Activated naive CD4-positive, alpha-beta T cell treated with anti-CD3 and anti-CD28 coated beads, Interleukin-2, amount 10 ng/mL, durations not matched to agents 7 days and 5 days (primary cell): ENCODE measurements around the gene RNMT.

Source experiments
- CTCF ChIA-PET: fragments of 350-600 bp; sonication (Branson Sonifier 250); formaldehyde crosslinking; loops from one replicate; lab custom pipeline; 2021; ENCODE audit warnings: antibody characterized with exemption; lab: Charles Lee
- DNase-seq: peaks from one replicate; pipeline ENCODE4 v3.0.0-alpha.2; 2020
- H3K27ac Mint-ChIP-seq: one replicate; pipeline ENCODE4 v1.8.0; 2021; ENCODE audit warnings: mild to moderate bottlenecking, moderate library complexity, mixed read lengths
- H3K27me3 Mint-ChIP-seq: one replicate; pipeline ENCODE4 v1.8.0; 2021; ENCODE audit warnings: mild to moderate bottlenecking, mixed read lengths
- H3K36me3 Mint-ChIP-seq: one replicate; pipeline ENCODE4 v1.8.0; 2021; ENCODE audit warnings: mixed read lengths
- H3K4me1 Mint-ChIP-seq: one replicate; pipeline ENCODE4 v1.8.0; 2021; ENCODE audit warnings: mixed read lengths
- H3K4me3 Mint-ChIP-seq: one replicate; pipeline ENCODE4 v1.8.0; 2021; ENCODE audit warnings: mild to moderate bottlenecking, moderate library complexity, mixed read lengths
- H3K9me3 Mint-ChIP-seq: one replicate; pipeline ENCODE4 v1.8.0; 2021; ENCODE audit warnings: mixed read lengths

RNMT gene

DNA sequence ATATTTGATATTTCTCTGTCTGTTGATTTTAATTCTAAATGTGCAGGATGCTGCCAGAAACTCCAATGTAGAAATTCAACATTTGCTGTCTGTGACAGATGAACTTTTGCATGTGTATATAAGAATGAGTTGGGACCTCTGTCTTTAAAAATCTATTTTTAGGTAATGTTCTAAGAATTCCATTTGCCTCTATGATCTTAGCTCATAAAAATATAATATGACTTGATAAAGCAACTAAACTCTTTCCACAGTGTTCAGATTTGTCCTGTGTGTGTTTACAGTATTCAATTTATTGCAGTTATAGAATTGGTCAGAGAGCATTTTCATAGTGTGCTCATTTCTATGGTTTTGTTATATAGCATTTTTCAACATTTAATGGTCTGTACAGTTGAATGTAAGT lies 33.6 kb downstream of the RNMT start:
- H3K9me3 Mint-ChIP-seq = peaks cover 3% of the 10 kb centered on the region
- H3K27ac Mint-ChIP-seq = no peak overlapping the region
- no peak for DNase-seq
- H3K27me3 Mint-ChIP-seq = no peaks in the 10 kb centered on the region
- peaks cover 74% of the 10 kb centered on the region for H3K36me3 Mint-ChIP-seq
- H3K4me3 Mint-ChIP-seq = no peak overlapping the region
- CTCF ChIA-PET = no interaction called here
- peaks cover 3% of the 10 kb centered on the region for H3K4me1 Mint-ChIP-seq

DNA sequence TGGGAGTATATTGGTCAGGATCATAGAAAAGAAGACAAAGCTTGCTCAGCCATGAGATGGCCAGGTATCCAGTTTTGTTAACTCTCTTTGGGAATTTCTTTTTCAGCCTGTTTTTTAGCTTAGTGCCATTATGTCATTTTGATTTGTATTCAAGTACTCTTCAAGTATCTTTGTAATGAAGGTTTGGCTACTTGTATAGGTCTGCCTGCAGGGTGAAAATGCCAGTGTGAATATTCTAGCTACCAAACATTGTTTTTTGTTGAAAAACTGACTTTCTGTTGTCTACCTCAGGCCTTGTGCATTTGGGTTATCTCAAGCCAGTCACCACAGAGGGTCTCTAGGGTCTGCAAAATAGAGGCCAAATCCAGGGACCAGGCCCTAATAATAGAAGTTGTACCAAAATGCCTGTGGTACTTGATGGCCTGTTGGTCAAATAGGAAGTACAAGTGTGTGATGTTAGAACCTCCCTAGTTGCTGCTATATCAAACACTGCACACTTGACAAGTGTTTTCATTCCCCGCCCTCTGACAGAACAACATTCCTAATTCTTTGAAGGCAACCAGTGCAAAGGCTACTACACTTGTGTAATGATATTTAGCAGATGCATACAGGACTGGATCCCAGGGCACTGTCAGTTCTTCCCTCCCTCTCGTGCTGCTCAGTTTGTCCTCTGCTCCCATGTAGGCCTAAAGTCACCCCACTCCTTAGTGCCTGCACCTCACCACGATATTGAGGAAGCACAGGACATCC lies 36.4 kb downstream of the RNMT start:
- peaks cover 15% of the 10 kb centered on the region for H3K9me3 Mint-ChIP-seq

DNA sequence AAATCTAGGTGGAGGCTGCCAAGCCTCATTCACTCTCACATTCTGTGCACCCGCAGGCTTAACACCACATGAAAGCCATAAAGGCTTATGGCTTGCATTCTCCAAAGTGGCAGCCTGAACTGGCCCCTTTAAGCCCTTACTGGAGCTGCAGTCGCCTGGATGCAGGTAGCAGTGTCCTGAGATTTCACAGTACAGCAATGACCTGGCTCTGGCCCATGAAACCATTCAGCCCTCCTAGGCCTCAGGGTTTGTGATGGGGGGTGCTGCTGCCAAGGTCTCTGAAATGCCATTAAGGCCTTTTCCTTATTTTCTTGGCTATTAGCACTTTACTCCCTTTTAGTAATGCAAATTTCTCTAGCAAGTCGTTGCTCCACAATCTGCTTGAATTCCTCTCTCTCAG lies 48.6 kb downstream of the RNMT start:
- CTCF ChIA-PET = no interaction called here
- H3K27me3 Mint-ChIP-seq = peaks cover 11% of the 10 kb centered on the region
- H3K9me3 Mint-ChIP-seq = no peaks in the 10 kb centered on the region
- no peaks in the 10 kb centered on the region for H3K36me3 Mint-ChIP-seq
- no peak for DNase-seq
- no peaks in the 10 kb centered on the region for H3K4me1 Mint-ChIP-seq
- no peak overlapping the region for H3K27ac Mint-ChIP-seq
- no peak overlapping the region for H3K4me3 Mint-ChIP-seq

More for the DNA sequence above, 36.4 kb downstream of the RNMT start:
- Mint-ChIP-seq H3K36me3 (peaks cover 51% of the 10 kb centered on the region), H3K4me3 (no peak overlapping the region), H3K27me3 (no peaks in the 10 kb centered on the region), H3K4me1 (peaks cover 3% of the 10 kb centered on the region), H3K27ac (no peak overlapping the region)
- CTCF ChIA-PET = no interaction called here
- no peak for DNase-seq

DNA sequence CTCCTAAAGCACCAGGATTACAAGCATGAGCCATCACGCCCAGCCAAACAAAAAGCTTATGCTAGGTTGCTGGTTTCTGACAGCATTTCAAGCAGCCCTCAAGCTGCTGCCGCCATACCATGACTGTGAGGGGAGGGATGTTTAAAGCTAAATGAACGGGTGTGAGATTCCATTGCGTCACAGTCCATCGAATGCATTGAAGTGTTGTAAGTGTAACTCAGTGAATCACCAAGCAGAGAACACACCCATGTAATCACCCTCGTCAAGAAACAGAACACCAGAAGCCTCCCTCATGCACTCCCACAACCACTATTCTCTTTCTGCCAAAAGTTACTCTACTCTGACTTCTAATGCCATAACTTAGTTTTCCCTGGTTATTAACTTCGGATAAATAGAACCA lies 64.7 kb downstream of the RNMT start:
- H3K4me3 Mint-ChIP-seq = no peak overlapping the region
- CTCF ChIA-PET = no interaction called here
- peaks cover 12% of the 10 kb centered on the region for H3K27me3 Mint-ChIP-seq
- H3K36me3 Mint-ChIP-seq = no peaks in the 10 kb centered on the region
- no peak for DNase-seq
- H3K9me3 Mint-ChIP-seq = no peaks in the 10 kb centered on the region
- H3K27ac Mint-ChIP-seq = no peak overlapping the region
- no peaks in the 10 kb centered on the region for H3K4me1 Mint-ChIP-seq

DNA sequence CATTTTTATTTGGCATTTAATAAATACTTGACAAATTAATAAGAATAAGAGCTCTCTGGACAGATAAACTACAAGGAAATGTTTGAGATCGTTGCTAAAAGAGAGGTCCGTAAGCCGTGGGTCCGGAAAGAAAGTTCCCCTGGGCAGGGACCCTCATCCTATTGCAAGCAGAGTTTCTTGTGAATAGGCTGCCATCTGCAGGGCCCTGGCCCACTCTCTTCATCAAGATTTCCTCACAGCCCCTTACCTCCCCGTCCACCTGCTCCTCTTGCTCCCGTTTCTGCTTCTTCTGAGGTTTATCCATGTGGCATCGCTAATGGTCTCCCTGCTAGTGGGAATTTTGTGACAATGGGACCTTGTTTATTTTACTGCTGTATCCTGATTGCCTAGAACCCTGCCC lies 67.3 kb downstream of the RNMT start:
- no peaks in the 10 kb centered on the region for H3K9me3 Mint-ChIP-seq
- CTCF ChIA-PET = no interaction called here
- no peak overlapping the region for H3K4me3 Mint-ChIP-seq
- H3K36me3 Mint-ChIP-seq = no peaks in the 10 kb centered on the region
- no peak for DNase-seq
- peaks cover 32% of the 10 kb centered on the region for H3K27me3 Mint-ChIP-seq
- no peak overlapping the region for H3K27ac Mint-ChIP-seq
- no peaks in the 10 kb centered on the region for H3K4me1 Mint-ChIP-seq

DNA sequence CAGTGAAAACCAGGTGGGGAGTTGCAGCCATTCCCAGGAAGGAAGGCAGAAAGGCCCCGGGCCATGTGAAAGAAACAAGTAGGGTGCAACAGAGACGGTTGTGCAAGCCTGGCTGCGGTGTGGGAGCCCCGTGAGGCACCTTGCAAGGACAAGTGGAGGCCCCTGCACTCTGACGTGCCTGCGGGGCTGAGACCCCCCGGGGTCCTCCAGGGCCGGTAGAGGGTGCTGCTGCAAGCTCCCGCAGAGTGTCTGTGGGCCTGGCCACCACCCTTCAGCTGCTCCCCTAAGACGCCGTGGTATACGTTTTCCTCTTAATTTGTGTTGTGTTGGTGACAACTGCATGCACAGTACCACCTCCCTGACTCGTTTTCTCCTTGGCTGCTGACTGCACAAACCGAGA lies 70.0 kb downstream of the RNMT start:
- CTCF ChIA-PET = interaction anchor here (1.0 kb wide), 1 partner anchor 8 kb away, joined by 3 read pairs; no protein-coding TSS in a partner anchor
- Mint-ChIP-seq H3K4me1 (peaks cover 4% of the 10 kb centered on the region), H3K27me3 (peaks cover 52% of the 10 kb centered on the region), H3K27ac (no peak overlapping the region), H3K9me3 (no peaks in the 10 kb centered on the region), H3K36me3 (no peaks in the 10 kb centered on the region), H3K4me3 (no peak overlapping the region)
- DNase-seq = no peak

DNA sequence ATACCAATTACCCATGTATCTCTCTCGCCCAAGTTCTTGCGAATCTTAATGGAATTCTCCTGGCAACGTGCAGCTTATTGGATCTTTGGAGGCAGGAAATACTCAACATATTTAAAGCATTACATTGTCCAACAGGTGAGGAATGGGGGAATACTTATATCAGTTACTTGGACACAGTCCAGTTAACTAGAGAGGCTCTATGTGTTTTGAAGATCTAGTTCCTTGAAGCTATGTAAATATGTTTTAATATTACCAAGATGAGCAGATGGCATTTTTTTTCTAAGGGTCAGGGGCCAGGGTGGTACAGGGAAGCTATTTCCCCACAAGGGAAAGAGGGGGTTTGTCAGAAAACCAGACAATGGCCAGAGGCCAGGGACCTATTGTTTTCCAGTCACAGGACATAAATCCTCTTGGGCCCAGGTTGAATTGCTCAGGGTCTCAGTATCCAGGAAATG lies 70.7 kb downstream of the RNMT start:
- no peak for DNase-seq
- Mint-ChIP-seq H3K27me3 (peaks cover 52% of the 10 kb centered on the region), H3K9me3 (no peaks in the 10 kb centered on the region), H3K4me1 (peaks cover 4% of the 10 kb centered on the region), H3K27ac (no peak overlapping the region), H3K36me3 (no peaks in the 10 kb centered on the region), H3K4me3 (no peak overlapping the region)
- CTCF ChIA-PET = interaction anchor here (1.0 kb wide), 1 partner anchor 9 kb away, joined by 3 read pairs; no protein-coding TSS in a partner anchor

DNA sequence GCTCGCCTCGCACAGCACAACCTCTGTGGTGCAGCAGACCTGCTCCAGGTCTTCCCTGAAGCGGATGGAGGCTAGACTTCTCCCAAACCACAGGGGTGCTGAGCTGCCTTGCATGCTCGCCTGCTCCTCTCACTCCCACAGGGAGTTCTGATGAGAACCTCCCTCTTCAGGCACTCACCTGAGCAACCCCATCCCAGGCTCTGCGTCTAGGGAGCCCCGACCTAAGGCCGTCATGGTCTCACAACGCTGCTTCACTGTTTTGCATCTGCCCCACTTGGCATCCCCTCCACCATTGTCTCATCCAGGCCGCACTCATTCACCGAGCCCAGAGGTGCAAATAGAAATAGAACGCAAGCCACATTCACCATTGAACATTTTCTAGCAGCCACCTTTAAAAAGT lies 72.9 kb downstream of the RNMT start:
- H3K4me1 Mint-ChIP-seq = peaks cover 4% of the 10 kb centered on the region
- no peaks in the 10 kb centered on the region for H3K36me3 Mint-ChIP-seq
- H3K9me3 Mint-ChIP-seq = no peaks in the 10 kb centered on the region
- no peak for DNase-seq
- CTCF ChIA-PET = interaction anchor here (1.9 kb wide), 1 partner anchor 583 kb away, joined by 7 read pairs; no protein-coding TSS in a partner anchor
- peaks cover 71% of the 10 kb centered on the region for H3K27me3 Mint-ChIP-seq
- H3K4me3 Mint-ChIP-seq = no peak overlapping the region
- H3K27ac Mint-ChIP-seq = no peak overlapping the region

DNA sequence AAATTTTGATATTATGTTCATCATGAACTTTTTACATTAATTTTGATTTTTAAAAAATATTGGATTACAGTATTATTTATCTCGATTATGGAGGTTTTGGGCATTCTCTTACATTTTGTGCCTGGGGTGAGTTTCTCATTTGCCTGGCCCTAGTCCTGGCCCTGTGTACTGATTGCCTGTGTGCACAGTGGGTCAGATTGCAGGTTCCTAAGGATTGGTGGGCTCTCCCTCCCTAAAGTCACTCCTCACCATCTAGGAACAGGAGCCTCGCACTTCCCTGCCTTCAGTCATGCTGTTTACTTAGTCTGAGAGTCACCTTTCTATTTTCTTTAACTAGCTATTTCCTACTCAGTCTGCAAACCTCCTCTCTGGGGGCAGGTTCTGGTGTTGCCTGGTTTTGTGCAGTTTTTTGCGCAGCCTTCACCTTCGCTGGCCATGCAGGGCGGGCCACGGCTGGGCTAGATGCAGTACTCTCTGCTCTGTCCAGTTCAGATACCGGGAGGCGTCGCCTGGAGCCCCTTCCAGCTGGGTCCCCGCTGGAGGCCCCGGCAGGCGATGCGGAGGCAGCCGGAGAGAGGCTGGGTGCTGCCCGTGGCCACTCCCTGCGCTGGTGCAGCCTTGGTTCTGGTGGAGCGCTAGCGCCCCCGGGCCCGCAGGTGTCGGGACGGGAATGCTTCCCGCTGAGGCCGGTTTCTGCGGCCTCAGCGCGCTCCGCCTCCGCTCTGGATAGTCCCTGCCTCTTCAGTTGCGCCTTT lies 74.2 kb downstream of the RNMT start:
- DNase-seq = peak; percentile 61
- CTCF ChIA-PET = interaction anchor here (1.2 to 5.2 kb wide), 3 partner anchors 13 to 584 kb away, joined by 4 to 35 read pairs (median 7); no protein-coding TSS in a partner anchor
- Mint-ChIP-seq H3K36me3 (no peaks in the 10 kb centered on the region), H3K4me3 (peak overlapping the region; percentile 2), H3K27ac (no peak overlapping the region), H3K9me3 (no peaks in the 10 kb centered on the region), H3K27me3 (peaks cover 72% of the 10 kb centered on the region), H3K4me1 (peaks cover 4% of the 10 kb centered on the region)

DNA sequence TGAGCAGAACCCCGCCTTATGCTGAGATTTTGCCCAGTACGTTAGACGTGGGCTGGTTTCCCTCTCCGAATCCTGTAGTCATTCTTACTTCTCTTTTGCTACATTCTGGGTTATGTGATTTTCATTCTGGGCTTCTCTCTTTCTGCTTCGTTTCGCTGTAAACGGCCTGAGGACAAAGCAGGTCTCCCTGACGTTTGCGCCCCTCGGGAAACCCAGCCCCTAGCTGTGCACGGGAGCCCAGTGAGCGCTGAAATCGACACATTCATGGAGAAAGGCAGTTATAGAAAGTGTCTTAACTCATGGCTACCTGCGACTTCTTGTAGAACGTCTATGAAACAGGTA lies 74.8 kb downstream of the RNMT start:
- peaks cover 70% of the 10 kb centered on the region for H3K27me3 Mint-ChIP-seq
- DNase-seq = no peak
- peak overlapping the region; percentile 2 for H3K4me3 Mint-ChIP-seq
- peaks cover 4% of the 10 kb centered on the region for H3K4me1 Mint-ChIP-seq
- H3K27ac Mint-ChIP-seq = no peak overlapping the region
- CTCF ChIA-PET = interaction anchor here (1.2 to 5.2 kb wide), 3 partner anchors 12 to 585 kb away, joined by 4 to 35 read pairs (median 7); no protein-coding TSS in a partner anchor
- no peaks in the 10 kb centered on the region for H3K9me3 Mint-ChIP-seq
- no peaks in the 10 kb centered on the region for H3K36me3 Mint-ChIP-seq

DNA sequence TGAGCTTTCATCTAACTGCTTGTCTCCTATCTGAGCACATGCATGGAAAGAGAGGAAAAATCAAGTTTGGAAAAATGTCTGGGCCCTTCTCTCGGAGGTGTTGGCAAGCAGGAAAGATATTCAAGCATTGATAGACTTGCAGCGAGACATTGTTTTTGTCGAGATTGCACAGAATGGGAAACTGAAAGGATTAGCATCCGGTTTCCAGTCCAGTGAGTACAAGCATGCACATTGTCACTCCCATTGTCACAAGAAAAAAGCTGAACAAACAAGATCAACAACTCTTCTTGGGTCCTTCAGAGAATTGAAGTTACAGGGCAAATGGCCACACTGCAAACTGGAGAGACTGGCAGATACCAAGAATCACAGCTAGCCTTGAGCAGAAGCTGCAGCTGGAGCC lies 77.8 kb downstream of the RNMT start:
- Mint-ChIP-seq H3K9me3 (no peaks in the 10 kb centered on the region), H3K27me3 (peaks cover 43% of the 10 kb centered on the region), H3K4me1 (peaks cover 4% of the 10 kb centered on the region), H3K27ac (no peak overlapping the region), H3K4me3 (no peak overlapping the region), H3K36me3 (no peaks in the 10 kb centered on the region)
- CTCF ChIA-PET = interaction anchor here (0.7 to 5.2 kb wide), 2 partner anchors 9 to 284 kb away, joined by 4 to 35 read pairs; no protein-coding TSS in a partner anchor
- no peak for DNase-seq

DNA sequence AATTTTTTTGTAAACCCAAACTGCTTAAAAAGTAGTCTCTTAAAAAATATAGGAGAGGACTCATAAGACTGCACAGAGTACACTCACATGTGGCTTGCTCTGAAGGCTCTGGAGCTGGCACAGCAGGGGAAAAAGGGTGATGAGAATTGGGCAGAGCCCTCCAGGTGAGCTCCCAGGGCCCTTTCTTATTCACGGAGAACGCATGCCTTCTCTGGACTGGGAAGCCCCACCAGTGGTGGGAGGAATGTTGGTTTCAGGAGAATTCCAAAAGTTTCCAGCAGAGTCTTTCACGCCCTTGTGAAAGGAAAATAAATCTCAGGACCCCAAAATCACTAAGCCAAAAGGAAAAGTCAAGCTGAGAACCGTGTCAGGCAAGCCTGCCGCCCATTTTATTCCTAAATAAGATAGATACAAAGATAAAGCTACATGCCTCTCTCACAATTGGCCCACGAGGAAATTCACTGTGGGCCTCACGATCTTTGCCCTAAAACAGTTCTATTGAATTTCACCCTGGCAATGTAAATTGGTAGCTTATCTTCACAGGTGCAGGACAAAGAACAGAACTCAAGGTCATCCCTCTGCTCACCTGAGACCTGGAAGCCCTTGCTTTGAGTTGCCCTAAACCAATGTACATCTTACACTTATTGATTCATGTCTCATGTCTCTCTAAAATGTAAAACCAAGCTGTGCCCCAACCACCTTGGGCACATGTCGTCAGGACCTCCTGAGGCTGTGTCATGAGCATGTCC lies 82.0 kb downstream of the RNMT start:
- Mint-ChIP-seq H3K9me3 (no peaks in the 10 kb centered on the region), H3K4me3 (no peak overlapping the region), H3K27ac (no peak overlapping the region), H3K27me3 (peaks cover 27% of the 10 kb centered on the region), H3K4me1 (no peaks in the 10 kb centered on the region), H3K36me3 (no peaks in the 10 kb centered on the region)
- DNase-seq = no peak
- CTCF ChIA-PET = no interaction called here

DNA sequence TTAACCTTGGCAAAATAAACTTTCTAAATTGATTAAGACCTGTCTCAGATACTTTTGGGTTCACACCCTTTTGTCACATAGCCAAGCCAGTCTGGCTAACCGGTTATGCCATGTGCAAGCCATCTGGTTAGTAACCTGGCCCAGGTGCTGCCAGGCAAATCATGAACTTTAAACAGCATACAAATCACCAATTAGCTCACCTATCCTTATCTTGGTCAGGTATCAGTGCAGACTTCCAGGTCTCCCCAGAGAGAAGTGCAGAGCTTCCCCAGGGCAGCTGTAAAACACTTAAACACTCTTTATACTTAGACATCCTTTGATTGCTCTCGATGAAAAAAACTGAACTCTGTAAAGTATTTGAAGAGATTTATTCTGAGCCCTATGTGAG lies 82.6 kb downstream of the RNMT start:
- H3K4me1 Mint-ChIP-seq = no peaks in the 10 kb centered on the region
- no peak overlapping the region for H3K4me3 Mint-ChIP-seq
- no peak overlapping the region for H3K27ac Mint-ChIP-seq
- no peaks in the 10 kb centered on the region for H3K36me3 Mint-ChIP-seq
- no peaks in the 10 kb centered on the region for H3K9me3 Mint-ChIP-seq
- DNase-seq = no peak
- CTCF ChIA-PET = no interaction called here
- H3K27me3 Mint-ChIP-seq = peaks cover 25% of the 10 kb centered on the region
